Fibroblast of peridontal ligament (primary cell): ENCODE measurements around the gene CCDC78.

Experiments used
- DNase-seq: peaks from one replicate; pipeline ENCODE4 v3.0.0-alpha.2; 2010; ENCODE audit errors: extremely low read depth

Gene CCDC78

GRCh38 chr16:724188-725040, 1.8 kb downstream of the CCDC78 start:
- no peak for DNase-seq

- DNase-seq, result no peak
Measured at GRCh38 chr16:723695-724094, 2.5 kb downstream of the CCDC78 start.

GRCh38 chr16:722835-723633, 3.2 kb downstream of the CCDC78 start:
- DNase-seq, result no peak

GRCh38 chr16:721765-722540, 4.3 kb downstream of the CCDC78 start:
- DNase-seq, result no peak

GRCh38 chr16:720990-721764, 5.1 kb downstream of the CCDC78 start, which contains the start of gene ANTKMT:
Gene ANTKMT (plus strand): TSS chr16:721146. CDS start chr16:721275, 129 bp downstream.
- DNase-seq, result peak; percentile 49

GRCh38 chr16:720447-720989, 5.7 kb downstream of the CCDC78 start:
- peak; percentile 49 for DNase-seq

- DNase-seq, result no peak
Measured at GRCh38 chr16:719815-720446, 6.3 kb downstream of the CCDC78 start.

GRCh38 chr16:718922-719321, 7.3 kb downstream of the CCDC78 start:
- no peak for DNase-seq

- no peak for DNase-seq
Measured at GRCh38 chr16:718389-718788, 7.9 kb downstream of the CCDC78 start.

- DNase-seq, result no peak
Measured at GRCh38 chr16:717450-718245, 8.6 kb downstream of the CCDC78 start.

- DNase-seq, result no peak
Measured at GRCh38 chr16:716768-717325, 9.4 kb downstream of the CCDC78 start.

- peak; percentile 42 for DNase-seq
Measured at GRCh38 chr16:716200-716568, 10.1 kb downstream of the CCDC78 start.

GRCh38 chr16:715477-716199, 10.6 kb downstream of the CCDC78 start:
- DNase-seq, result no peak

- DNase-seq, result peak; percentile 67
Measured at GRCh38 chr16:714558-715476, 11.4 kb downstream of the CCDC78 start, which contains the start of gene METRN. Gene METRN (plus strand): TSS chr16:715118. CDS start chr16:715290, 172 bp downstream.

- no peak for DNase-seq
Measured at GRCh38 chr16:714079-714478, 12.2 kb downstream of the CCDC78 start.

- DNase-seq, result peak; percentile 89
Measured at GRCh38 chr16:712740-713250, 13.4 kb downstream of the CCDC78 start.
